CD14-positive monocyte (primary cell): ENCODE data around the gene PRLH. TPM values are rescaled to one million over a fixed set of nuclear protein-coding genes. Genes with fewer than 3 reads are reported as not detected.

Experiments
- DNase-seq, 3 donors: peaks; one replicate each; pipeline ENCODE4 v3.0.0-alpha.2; 2011 to 2022
- H2AFZ ChIP-seq: 2 replicates; pipeline ENCODE4 v1.6.0; 2012; ENCODE audit warnings: mild to moderate bottlenecking, low read depth, low read length, inconsistent platforms; ENCODE audit not compliant: insufficient read depth, poor library complexity, severe bottlenecking
- H3K27ac ChIP-seq, 2 donors: 1 replicate in 1 of 2; 2 replicates in 1 of 2; pipeline ENCODE4 v1.5.1; 2012 to 2013; ENCODE audit warnings: low read length in 2 of 2, control low read depth in 1 of 2, inconsistent platforms in 1 of 2, low read depth in 1 of 2, mild to moderate bottlenecking in 1 of 2
- H3K27me3 ChIP-seq, 2 donors: one replicate each; pipeline versions ENCODE4 v1.6.0 to v1.6.1; 2011 to 2013; ENCODE audit warnings: low read length in 2 of 2; ENCODE audit not compliant: control insufficient read depth in 2 of 2, insufficient read depth in 2 of 2
- H3K36me3 ChIP-seq, 2 donors: replicated peaks in 1 of 2; 1 replicate in 1 of 2; 2 replicates in 1 of 2; pipeline versions ENCODE4 v1.5.1 to v1.6.1; 2012 to 2013; ENCODE audit warnings: low read length in 2 of 2, control low read depth in 1 of 2, inconsistent platforms in 1 of 2, mild to moderate bottlenecking in 1 of 2; ENCODE audit not compliant: insufficient read depth in 2 of 2, control insufficient read depth in 1 of 2
- H3K4me1 ChIP-seq, 2 donors: 1 replicate in 1 of 2; 2 replicates in 1 of 2; pipeline versions ENCODE4 v1.5.1 to v1.6.1; 2012 to 2013; ENCODE audit warnings: low read length in 2 of 2, control low read depth in 1 of 2, inconsistent platforms in 1 of 2, mild to moderate bottlenecking in 1 of 2, moderate library complexity in 1 of 2; ENCODE audit not compliant: insufficient read depth in 2 of 2, control insufficient read depth in 1 of 2
- H3K4me2 ChIP-seq: replicated peaks from 2 replicates; pipeline ENCODE3; 2012; ENCODE audit warnings: low read length, moderate library complexity, mild to moderate bottlenecking; ENCODE audit not compliant: poor library complexity, severe bottlenecking; ENCODE audit errors: extremely low read depth
- H3K4me3 ChIP-seq, 3 experiments: fragments of 200-600 bp in 1 of 3; sonication (generic) in 1 of 3; replicated peaks in 1 of 3; 1 replicate in 2 of 3; 2 replicates in 1 of 3; pipeline ENCODE4 v1.5.1; 2011 to 2013; ENCODE audit warnings: low read length in 3 of 3, mild to moderate bottlenecking in 3 of 3, control low read depth in 2 of 3, low read depth in 2 of 3, inconsistent platforms in 1 of 3, moderate library complexity in 1 of 3
- H3K79me2 ChIP-seq: 2 replicates; pipeline ENCODE4 v1.6.0; 2012; ENCODE audit warnings: mild to moderate bottlenecking, control low read depth, inconsistent platforms, low read length, moderate library complexity; ENCODE audit not compliant: insufficient read depth
- H3K9ac ChIP-seq: 2 replicates; pipeline ENCODE4 v1.6.0; 2017; ENCODE audit warnings: low read length, mild to moderate bottlenecking; ENCODE audit not compliant: insufficient read depth, poor library complexity, severe bottlenecking
- H3K9me3 ChIP-seq, 2 donors: replicated peaks in 1 of 2; 1 replicate in 1 of 2; 2 replicates in 1 of 2; pipeline versions ENCODE4 v1.5.1 to v1.6.1; 2012 to 2013; ENCODE audit warnings: low read length in 2 of 2, control low read depth in 1 of 2; ENCODE audit not compliant: control insufficient read depth in 1 of 2, insufficient read depth in 1 of 2
- H4K20me1 ChIP-seq: 2 replicates; pipeline ENCODE4 v1.6.0; 2012; ENCODE audit warnings: mild to moderate bottlenecking, low read length, control low read depth, moderate library complexity; ENCODE audit not compliant: insufficient read depth
- H3K27ac Mint-ChIP-seq, 7 donors: one replicate each; pipeline ENCODE4 v1.8.0; 2020; ENCODE audit warnings: mild to moderate bottlenecking in 7 of 7, mixed read lengths in 7 of 7, moderate library complexity in 6 of 7, inconsistent platforms in 2 of 7
- H3K27me3 Mint-ChIP-seq, 3 donors: one replicate each; pipeline ENCODE4 v1.8.0; 2021 to 2022; ENCODE audit warnings: low read depth in 3 of 3, mild to moderate bottlenecking in 3 of 3, mixed read lengths in 3 of 3, moderate library complexity in 3 of 3, inconsistent platforms in 1 of 3
- H3K36me3 Mint-ChIP-seq, 2 donors: one replicate each; pipeline ENCODE4 v1.8.0; 2020; ENCODE audit warnings: mixed read lengths in 2 of 2, inconsistent platforms in 1 of 2, mild to moderate bottlenecking in 1 of 2
- H3K4me1 Mint-ChIP-seq: one replicate; pipeline ENCODE4 v1.8.0; 2020; ENCODE audit warnings: mild to moderate bottlenecking, mixed read lengths
- H3K4me3 Mint-ChIP-seq, 2 donors: one replicate each; pipeline ENCODE4 v1.8.0; 2020; ENCODE audit warnings: mild to moderate bottlenecking in 2 of 2, mixed read lengths in 2 of 2, moderate library complexity in 1 of 2
- H3K9me3 Mint-ChIP-seq, 7 donors: one replicate each; pipeline ENCODE4 v1.8.0; 2020 to 2022; ENCODE audit warnings: mixed read lengths in 7 of 7, mild to moderate bottlenecking in 6 of 7, moderate library complexity in 6 of 7, inconsistent platforms in 2 of 7
- CTCF ChIP-seq: fragments of 200-600 bp; IDR thresholded peaks from one replicate; pipeline ENCODE4 v1.8.0; 2022; ENCODE audit warnings: antibody characterized with exemption, mild to moderate bottlenecking
- WGBS: methylation state at CpG from one replicate; pipeline ENCODE4 v1.1.5; 2013; ENCODE audit warnings: missing lambda C conversion rate; ENCODE audit not compliant: insufficient coverage; 5-methylcytosine and 5-hydroxymethylcytosine counted together
- intact Hi-C, 2 donors: fragments of 100-400 bp; cut with micrococcal nuclease; formaldehyde crosslinking; loops; one replicate each; pipeline versions ENCODE4 v1.15.0 to v1.15.1; 2023
- polyA plus RNA-seq, 3 donors: library from polyadenylated mRNA; depleted of rRNA in 1 of 3; unstranded in 2 of 3; stranded (reverse) in 1 of 3; fragments of 300-500 nt in 2 of 3; fragments of >200 nt in 1 of 3; fragmentation: Illumina TruSeq in 2 of 3; gene quantifications; 1 replicate in 2 of 3; 2 replicates in 1 of 3; pipeline ENCODE4 v1.2.3, GENCODE V29; 2012 to 2021

Gene PRLH
- polyA plus RNA-seq, 3 donors = not detected

- Histone ChIP-seq H3K27me3 (no peaks in the 10 kb centered on the region), H2AFZ (no peak overlapping the region), H3K27ac (no peak overlapping the region), H3K4me3 (no peak overlapping the region), H3K9me3 (no peaks in the 10 kb centered on the region), H3K36me3 (no peaks in the 10 kb centered on the region), H3K9ac (no peak overlapping the region), H4K20me1 (no peaks in the 10 kb centered on the region), H3K4me2 (no peak overlapping the region), H3K79me2 (no peaks in the 10 kb centered on the region), H3K4me1 (peaks cover under 1 to 3% of the 10 kb centered on the region in 2 donors)
- peak overlapping the region in 1 of 7 donors; percentile 43 for H3K27ac Mint-ChIP-seq
- H3K4me1 Mint-ChIP-seq = peaks cover 2% of the 10 kb centered on the region
- 94% methylated on average over 13 of the region's 15 CpGs for WGBS
- TF ChIP-seq CTCF = no peak
- H3K27me3 Mint-ChIP-seq = peaks cover 4 to 7% (median 5%) of the 10 kb centered on the region in 3 donors
- no peak for DNase-seq
- intact Hi-C loops = no loop called here
- H3K4me3 Mint-ChIP-seq = no peak overlapping the region
- peaks cover 0 to 3% (median 0%) of the 10 kb centered on the region in 7 donors for H3K9me3 Mint-ChIP-seq
- H3K36me3 Mint-ChIP-seq = no peaks in the 10 kb centered on the region
Observed at GRCh38 chr2:237585590-237586221, 19.3 kb downstream of the PRLH start.

GRCh38 chr2:237588044-237588696, 21.8 kb downstream of the PRLH start:
- WGBS = 89% methylated on average over 4 of the region's 9 CpGs
- H3K9me3 ChIP-seq = no peaks in the 10 kb centered on the region
- no peaks in the 10 kb centered on the region for H3K79me2 ChIP-seq
- H3K27me3 ChIP-seq = no peaks in the 10 kb centered on the region
- TF ChIP-seq CTCF = no peak
- no peak overlapping the region for H3K9ac ChIP-seq
- no peak overlapping the region for H3K4me3 ChIP-seq
- H3K27me3 Mint-ChIP-seq = peaks cover 5 to 7% (median 7%) of the 10 kb centered on the region in 3 donors
- H3K27ac ChIP-seq = no peak overlapping the region
- H3K36me3 Mint-ChIP-seq = no peaks in the 10 kb centered on the region
- H3K4me3 Mint-ChIP-seq = no peak overlapping the region
- peaks cover 12 to 15% of the 10 kb centered on the region in 2 donors for H3K4me1 ChIP-seq
- H3K27ac Mint-ChIP-seq = no peak overlapping the region
- peaks cover 0 to 6% (median 0%) of the 10 kb centered on the region in 7 donors for H3K9me3 Mint-ChIP-seq
- peaks cover 14% of the 10 kb centered on the region for H3K4me1 Mint-ChIP-seq
- H3K4me2 ChIP-seq = no peak overlapping the region
- no peaks in the 10 kb centered on the region for H3K36me3 ChIP-seq
- H2AFZ ChIP-seq = no peak overlapping the region
- intact Hi-C loops = no loop called here
- H4K20me1 ChIP-seq = no peaks in the 10 kb centered on the region
- no peak for DNase-seq
